GM18873 (cell line): ENCODE data around the gene MAP3K1.

Source experiments
- ATAC-seq: cut with Tn5 transposase; IDR thresholded peaks from one replicate; pipeline ENCODE4 v1.9.1; 2021; ENCODE audit warnings: mild to moderate bottlenecking, moderate library complexity, moderate number of reproducible peaks; ENCODE audit not compliant: unreplicated experiment, low FRiP score

MAP3K1 gene

DNA sequence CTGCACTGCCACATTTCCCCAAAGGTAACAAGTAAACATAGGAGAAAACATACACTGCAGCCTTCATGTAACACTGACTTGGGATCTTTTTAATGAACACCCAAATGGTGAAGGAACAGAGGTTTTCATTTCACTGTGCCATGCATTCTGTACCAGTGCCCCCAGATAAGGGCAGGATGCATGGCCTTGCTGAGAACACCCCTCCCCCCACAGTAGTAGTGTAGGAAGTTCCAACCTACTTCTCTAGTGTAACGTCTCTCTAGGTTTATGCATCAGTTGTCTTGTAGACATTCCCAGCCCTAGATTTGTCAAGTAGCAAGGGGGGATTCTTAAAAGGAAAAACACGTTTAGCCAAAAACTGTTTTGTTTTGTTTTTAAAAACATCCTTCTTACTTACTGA, 29.9 kb downstream of the MAP3K1 start:
- ATAC-seq: no peak

- no peak for ATAC-seq
Measured at GRCh38 chr5:56845904-56846480, 30.6 kb downstream of the MAP3K1 start.

DNA sequence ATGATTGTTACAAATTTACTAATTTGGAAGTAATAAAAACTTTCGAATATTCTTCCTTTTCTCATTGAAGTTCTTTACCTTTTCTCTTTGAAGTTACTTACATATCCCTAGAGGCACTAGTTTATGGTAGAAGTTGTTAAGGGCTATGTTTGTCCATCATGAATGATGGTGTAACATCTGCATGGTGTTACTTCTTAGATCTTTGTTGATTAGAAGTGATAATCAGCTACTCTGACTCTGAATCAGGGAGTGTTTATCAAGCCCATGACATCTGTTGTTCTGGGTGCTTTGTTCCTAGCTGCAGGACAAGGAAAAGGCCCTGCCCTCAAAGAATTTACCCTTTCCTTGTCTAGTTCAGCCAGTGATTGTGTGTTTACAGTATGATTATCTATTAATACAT, 32.9 kb downstream of the MAP3K1 start:
- ATAC-seq: no peak

GRCh38 chr5:56849671-56850070, 34.3 kb downstream of the MAP3K1 start:
- no peak for ATAC-seq

DNA sequence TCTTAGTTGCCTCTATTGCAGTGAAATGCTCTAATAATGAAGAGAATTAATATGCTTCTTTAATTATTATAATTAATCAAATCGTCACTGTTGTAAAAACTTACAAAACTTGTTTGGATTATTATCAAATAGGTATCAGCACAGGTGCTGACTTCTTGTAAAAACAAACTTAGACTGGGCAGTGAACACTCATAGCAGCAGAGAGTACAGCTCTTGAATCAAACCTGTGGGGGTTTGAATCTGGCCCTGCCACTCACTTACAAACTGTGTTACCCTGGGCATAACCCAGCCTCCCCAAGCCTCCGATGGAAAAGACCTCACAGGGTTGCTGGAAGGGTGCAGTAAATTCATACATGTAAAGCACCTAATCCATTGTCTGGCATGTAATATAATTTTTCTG, 35.1 kb downstream of the MAP3K1 start:
- ATAC-seq: no peak

DNA sequence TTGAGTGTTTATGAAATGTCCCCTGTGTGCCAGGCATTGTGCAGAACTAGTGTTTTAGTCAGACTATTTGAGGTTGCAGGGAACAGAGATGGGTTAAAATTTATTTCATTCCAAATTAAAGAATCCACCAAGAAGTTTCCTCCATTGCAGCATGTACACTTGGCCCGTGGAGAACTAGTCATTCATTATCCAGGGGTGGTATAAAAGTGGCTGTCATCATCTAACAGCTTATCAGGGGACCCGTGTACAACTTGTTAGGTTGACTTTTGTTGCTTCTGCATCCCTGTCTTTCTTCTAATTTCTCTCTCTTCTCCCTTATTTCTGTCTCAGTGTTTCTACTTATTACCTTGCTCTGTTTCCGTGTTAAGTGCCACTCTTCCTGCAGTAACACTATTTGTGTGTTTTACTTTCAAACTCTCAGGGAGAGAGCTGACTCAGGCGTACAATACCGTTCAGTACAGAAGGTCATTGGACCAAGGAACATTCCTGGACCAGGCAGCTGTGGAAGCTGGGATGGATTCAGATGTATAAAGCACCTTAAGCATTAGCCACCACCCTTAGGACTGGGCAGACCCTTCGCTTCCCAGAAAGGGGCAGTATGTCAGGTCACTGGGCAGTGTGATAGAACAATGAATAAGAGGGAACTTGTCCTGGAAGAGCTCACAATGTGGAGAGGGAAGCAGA, 36.1 kb downstream of the MAP3K1 start:
- ATAC-seq: no peak

- ATAC-seq: no peak
Measured at GRCh38 chr5:56852228-56853000, 37.1 kb downstream of the MAP3K1 start.

DNA sequence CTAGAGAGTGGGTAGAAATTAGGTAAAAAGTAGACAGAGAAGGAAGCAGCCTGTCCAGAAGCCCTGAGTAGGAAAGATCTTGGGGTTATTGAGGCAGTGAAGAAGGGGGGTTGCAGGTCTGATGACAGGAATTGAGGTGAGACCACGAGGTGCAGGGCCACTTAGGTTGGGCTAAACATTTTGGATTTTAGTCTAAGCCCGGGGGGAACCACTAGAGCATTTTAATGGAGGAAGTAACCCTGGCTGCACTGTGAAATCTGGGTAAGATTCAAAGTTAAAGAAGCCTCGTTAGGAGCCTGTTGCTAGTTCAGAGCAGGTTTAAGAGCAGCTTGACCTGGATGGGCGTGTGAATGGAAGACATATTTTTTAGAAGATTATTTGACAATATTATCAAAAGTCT, 38.3 kb downstream of the MAP3K1 start:
- ATAC-seq: no peak

- ATAC-seq: no peak
Measured at GRCh38 chr5:56854920-56855319, 39.6 kb downstream of the MAP3K1 start.

- no peak for ATAC-seq
Measured at GRCh38 chr5:56856541-56857178, 41.3 kb downstream of the MAP3K1 start.

GRCh38 chr5:56858777-56859442, 43.6 kb downstream of the MAP3K1 start:
- ATAC-seq: no peak

GRCh38 chr5:56861893-56862485, 46.6 kb downstream of the MAP3K1 start:
- ATAC-seq: no peak

- no peak for ATAC-seq
Measured at GRCh38 chr5:56862909-56863308, 47.6 kb downstream of the MAP3K1 start.

DNA sequence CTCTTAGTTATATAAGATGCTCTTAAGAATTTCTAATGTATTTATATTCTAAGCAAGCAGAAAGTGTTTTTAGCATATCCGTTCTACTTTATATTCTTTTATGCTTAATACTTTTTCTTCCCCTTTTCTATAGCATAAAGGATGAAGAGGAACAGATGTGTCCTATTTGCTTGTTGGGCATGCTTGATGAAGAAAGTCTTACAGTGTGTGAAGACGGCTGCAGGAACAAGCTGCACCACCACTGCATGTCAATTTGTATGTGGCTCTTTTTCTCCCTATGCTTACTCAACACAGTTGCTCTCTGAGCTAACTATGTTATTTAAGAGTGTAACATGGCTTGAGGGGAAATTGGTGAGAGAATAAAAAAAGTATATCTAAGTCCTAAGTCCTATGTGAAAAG, 56.4 kb downstream of the MAP3K1 start:
- no peak for ATAC-seq

- no peak for ATAC-seq
Measured at GRCh38 chr5:56873056-56873455, 57.7 kb downstream of the MAP3K1 start.

GRCh38 chr5:56876327-56876726, 61.0 kb downstream of the MAP3K1 start:
- ATAC-seq: no peak

GRCh38 chr5:56881571-56881970, 66.2 kb downstream of the MAP3K1 start:
- ATAC-seq: no peak

- no peak for ATAC-seq
Measured at GRCh38 chr5:56893251-56893951, 78.1 kb downstream of the MAP3K1 start.

DNA sequence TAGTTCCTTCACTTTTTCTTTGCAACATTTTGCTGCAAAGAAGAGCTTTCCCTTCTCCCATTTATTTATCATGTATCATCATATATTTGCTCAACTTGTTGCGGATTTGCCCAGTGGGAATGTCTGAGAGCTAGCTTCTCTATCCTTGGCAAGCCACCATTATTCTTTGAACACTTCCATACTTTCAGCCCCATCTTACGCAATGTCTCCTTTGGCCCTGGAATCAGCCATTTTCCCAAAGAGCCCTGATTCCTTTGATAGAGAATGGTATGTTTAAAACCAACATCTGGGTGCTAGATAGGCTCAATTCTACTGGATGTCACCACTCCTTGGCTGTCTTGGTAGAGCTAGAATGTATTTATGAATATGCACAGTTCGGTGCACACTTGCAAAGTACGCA, 81.4 kb downstream of the MAP3K1 start:
- ATAC-seq: no peak

- no peak for ATAC-seq
Measured at GRCh38 chr5:56898213-56898612, 82.9 kb downstream of the MAP3K1 start.
